NCI-H187 treated with DMSO at 0.1 percent for 48 hours (cell line): ENCODE measurements around the gene CUX1.
"Not testable (repeated sequence)": the region's sequence is repeated elsewhere in the genome, so short reads cannot be mapped to it uniquely, and the experiment has no call there.

Experiments used
- DNase-seq: peaks from one replicate; lab custom pipeline; 2025; lab: John Stamatoyannopoulos, UW

Gene CUX1

GRCh38 chr7:102146122-102146521 is 328.7 kb downstream of the CUX1 start:
- no peak for DNase-seq

- no peak for DNase-seq
Measured at GRCh38 chr7:102147008-102147407, 329.6 kb downstream of the CUX1 start.

- no peak for DNase-seq
Measured at GRCh38 chr7:102148799-102149198, 331.4 kb downstream of the CUX1 start.

- no peak for DNase-seq
Measured at GRCh38 chr7:102149416-102149815, 332.0 kb downstream of the CUX1 start.

GRCh38 chr7:102150266-102150665 is 332.8 kb downstream of the CUX1 start:
- no peak for DNase-seq

- no peak for DNase-seq
Measured at GRCh38 chr7:102152672-102153598, 335.5 kb downstream of the CUX1 start.

GRCh38 chr7:102153599-102153946 is 336.1 kb downstream of the CUX1 start:
- DNase-seq = no peak

- no peak for DNase-seq
Measured at GRCh38 chr7:102154425-102154824, 337.0 kb downstream of the CUX1 start.

DNA sequence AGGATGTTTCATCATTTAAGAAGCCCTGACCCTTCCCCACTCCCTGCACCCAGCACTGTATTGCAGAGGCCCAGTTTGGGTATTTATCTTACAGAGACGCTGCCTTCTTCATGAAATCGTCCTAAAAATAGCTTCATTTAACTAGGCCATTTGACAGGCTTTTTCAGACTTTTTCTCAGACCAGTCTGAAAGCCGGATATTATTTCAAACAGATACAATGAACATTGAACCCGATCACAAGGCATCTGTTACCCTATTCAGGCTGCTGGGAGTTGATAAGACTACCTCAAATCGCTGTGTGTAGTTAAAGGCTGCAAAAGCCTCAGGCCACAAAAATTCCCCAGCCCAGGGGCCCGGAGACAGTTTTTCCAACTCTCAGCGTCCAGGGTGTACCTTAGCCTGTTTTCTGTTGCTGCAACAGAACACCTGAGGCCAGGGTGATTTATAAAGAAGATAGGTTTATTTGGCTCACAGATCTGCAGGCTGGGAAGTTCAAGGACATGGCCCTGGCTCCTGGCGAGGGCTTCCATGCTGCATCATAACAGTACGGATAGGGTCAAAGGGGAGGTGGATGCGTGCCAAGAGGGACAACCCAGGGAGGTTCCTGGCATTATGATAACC is 338.5 kb downstream of the CUX1 start:
- DNase-seq = no peak

GRCh38 chr7:102156867-102157266 is 339.4 kb downstream of the CUX1 start:
- DNase-seq = no peak

DNA sequence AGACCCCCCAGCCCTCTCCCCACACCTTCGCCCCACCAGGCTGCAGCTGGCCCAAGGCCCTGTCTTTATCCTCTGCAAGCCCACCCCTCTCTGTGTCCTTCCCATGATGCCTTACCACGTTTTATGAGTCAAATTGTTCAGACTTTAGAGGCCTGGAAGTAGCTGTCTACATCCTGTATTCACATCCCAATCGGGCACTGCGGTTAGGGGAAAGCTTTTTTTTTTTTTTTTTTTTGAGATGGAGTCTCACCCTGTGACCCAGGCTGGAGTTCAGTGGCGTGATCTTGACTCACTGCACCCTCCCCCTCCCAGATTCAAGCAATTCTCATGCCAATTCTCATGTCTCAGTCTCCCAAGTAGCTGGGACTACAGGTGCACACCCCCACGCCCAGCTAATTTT is 347.7 kb downstream of the CUX1 start:
- DNase-seq = no peak

DNA sequence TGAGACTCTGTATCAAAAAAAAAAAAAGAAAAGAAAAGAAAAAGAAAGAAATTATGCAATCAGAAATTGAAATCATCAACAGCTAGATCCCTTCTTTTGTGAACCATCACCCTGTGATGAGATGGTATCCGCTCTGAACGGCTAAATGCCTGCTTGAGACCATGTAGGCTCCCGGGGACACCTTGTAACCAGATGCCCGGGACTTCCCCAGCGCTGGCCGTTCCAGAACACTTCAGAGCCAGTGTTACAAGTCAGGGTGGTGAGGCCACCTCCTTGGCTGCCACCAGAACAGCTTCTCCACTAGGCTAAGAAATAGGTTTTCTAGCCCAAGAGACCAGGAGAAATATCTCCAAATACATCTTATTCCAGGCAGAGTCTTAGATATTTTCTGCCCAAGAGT is 349.8 kb downstream of the CUX1 start:
- no peak for DNase-seq

GRCh38 chr7:102169651-102170392 is 352.4 kb downstream of the CUX1 start:
- no peak for DNase-seq

DNA sequence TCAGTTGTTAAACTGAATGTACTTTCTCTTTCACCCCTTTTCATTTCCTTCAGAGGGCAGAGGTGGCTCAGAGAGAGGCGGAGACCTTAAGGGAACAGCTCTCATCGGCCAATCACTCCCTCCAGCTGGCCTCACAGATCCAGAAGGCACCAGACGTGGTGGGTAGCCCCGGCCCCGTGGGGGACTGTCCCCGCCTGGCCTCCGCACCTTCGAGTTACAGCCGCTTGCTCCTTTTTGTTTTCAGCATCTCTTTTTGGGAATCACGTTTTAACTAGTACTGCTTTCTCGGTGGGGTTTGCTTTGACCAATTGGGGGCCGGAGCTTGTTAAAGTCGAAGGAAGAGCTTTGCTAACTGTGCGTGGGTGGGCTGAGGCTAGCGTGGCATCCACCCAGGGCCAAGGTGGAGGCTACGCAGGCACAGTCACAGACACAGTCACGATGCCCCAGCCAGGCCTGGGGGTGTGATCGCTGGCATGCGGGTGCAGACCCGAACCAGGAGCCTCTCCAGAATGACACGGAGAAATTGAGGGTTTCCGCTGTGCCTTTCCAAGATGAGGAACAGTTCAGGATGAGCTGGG is 353.1 kb downstream of the CUX1 start:
- no peak for DNase-seq

DNA sequence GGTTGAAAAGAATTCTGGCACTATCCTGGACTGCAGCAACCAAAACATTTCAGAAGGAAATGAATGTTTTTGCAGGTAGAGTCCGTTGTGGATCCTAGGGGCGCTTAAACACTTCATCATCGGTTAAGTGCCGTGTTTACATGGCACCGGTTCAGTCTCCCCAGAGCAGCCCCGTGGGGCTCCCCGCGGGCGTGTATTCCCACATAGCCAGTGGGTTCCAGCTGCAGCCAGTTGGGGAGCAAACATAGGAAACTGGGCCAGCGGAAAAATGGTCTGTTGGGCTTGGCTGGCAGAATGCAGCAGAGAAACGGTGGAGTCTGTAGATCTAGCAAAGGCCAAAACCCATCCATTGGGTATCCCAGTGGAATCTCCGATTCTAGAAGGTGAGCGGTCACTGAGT is 356.2 kb downstream of the CUX1 start:
- no peak for DNase-seq

DNA sequence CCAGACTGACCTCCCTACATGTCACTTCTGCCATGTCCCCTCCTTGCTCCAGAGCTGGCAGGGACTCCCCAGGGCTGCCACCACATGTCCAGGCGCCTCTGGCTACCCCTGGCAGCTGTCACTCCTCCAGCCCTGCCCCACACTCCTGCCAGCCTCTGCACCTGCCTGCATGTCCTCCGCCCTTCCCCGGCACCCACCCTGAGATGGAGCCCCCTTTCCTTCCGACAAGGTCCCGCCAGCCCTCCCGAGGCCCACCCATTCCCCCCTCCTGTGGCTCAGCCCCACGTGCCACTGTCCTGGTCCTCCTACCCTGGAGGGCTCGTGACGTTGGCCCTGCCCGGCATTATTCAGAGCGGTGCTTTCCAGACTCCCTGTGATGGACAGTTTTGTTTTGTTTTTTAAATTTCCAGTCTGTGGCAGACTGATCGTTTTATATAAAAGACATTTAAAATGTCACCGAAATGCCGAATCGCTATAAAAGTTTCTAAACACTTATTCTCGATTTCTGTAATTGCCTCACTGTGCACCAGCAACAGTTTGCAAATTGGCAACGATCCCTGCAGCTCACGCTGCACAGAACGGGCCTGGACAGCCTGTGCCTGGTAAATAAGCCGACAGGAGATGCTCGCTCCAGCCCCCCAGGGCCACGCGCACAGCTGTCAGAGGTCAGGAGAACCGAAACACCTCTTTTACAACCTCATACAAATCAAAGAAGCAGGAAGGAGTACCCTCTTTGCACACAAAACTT is 358.2 kb downstream of the CUX1 start:
- no peak for DNase-seq

DNA sequence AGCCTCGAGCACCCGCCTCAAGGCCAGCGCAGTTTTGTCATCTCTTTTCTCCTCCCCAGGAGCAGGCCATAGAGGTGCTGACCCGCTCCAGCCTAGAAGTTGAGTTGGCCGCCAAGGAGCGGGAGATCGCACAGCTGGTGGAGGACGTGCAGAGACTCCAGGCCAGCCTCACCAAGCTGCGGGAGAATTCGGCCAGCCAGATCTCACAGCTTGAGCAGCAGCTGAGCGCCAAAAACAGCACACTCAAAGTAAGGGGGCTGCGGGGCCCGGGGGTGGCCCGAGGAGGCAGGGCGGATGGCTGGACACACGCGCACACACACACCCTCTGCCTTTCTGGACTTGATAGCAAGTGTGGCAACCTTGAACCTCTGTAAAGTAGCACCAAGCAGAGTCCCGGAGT is 361.0 kb downstream of the CUX1 start:
- DNase-seq = no peak

- DNase-seq = no peak
Measured at GRCh38 chr7:102180727-102181126, 363.3 kb downstream of the CUX1 start.

DNA sequence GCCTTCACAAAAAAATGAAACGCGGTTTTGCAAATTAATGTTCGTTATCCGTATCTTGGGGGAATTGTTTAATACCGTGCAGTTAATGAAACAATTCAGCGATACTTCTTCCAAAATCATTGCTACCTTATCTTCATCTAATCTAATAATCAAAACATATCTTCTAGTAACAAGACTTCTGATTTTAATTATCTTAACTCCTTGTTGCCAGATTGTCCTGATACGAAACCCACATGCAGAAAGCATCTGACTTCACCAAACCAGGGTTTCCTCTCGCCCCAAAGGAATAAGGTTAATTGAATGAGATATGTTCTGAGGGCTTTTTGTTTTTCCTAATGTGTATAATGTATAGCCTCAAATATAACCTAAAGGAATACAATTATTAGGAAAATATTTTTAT is 364.1 kb downstream of the CUX1 start:
- no peak for DNase-seq

- DNase-seq = no peak
Measured at GRCh38 chr7:102182016-102182415, 364.6 kb downstream of the CUX1 start.

GRCh38 chr7:102183848-102184247 is 366.4 kb downstream of the CUX1 start:
- not testable (repeated sequence) for DNase-seq

DNA sequence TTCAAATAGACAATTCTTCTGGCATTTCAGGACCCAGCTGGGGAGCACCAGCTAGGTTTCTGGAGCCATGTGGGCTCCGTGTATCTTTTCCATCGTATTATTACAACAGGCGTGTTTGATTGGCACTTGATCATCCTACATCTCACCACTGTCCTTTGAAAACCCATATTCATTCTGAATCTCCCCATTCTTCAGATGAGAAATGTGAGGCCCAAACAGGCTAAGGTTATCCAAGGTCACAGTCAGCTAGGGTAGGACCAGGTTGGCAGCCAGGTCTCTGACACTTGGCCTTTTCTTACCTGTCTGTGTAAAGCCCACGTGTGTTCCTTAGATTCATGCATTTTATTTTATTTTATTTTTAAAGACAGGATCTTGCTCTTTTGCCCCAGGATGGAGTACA is 366.9 kb downstream of the CUX1 start:
- no peak for DNase-seq
